DMS 273 (cell line): ENCODE measurements around the gene GNB1L.

Experiments used
- DNase-seq: peaks from one replicate; lab custom pipeline; 2025; ENCODE audit not compliant: unreplicated experiment; lab: John Stamatoyannopoulos, UW

Gene GNB1L, protein sequence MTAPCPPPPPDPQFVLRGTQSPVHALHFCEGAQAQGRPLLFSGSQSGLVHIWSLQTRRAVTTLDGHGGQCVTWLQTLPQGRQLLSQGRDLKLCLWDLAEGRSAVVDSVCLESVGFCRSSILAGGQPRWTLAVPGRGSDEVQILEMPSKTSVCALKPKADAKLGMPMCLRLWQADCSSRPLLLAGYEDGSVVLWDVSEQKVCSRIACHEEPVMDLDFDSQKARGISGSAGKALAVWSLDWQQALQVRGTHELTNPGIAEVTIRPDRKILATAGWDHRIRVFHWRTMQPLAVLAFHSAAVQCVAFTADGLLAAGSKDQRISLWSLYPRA

DNA sequence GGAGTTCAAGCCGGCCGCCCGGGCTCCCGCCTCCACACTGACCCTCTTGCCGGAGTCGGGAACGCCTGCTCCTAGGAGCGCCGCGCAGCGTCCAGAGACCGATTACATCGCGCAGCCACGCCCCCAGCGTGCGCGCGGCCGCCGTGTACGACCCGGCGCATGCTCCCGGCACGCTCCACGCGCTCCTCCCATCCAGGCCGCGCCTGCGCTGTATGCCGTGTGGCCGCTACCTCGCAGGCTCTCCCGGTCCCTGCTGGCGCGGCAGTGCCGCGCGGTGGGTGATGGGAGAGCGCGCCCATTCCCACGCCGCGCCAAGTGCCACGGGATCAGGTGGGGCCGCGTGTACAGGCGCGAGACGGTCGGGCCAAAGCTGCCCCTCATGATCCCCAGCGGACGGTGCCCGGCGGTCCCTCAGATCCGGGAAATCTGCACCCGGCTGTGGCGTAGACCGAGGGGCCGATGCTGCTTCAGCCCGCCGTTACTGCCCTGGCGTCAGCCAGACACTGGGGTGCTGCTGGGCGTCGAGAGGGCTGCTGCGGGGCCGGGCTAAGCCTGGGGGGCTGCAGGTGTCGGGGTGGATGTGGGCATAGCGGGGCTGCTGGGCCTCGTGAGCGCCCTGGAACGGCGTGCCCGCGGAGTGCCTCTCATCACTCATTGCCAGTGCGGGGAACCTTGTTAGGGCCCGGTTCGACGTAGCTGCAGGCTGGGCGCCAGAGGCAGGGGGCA, at the start of gene GNB1L, which contains the start of gene RTL10:
GNB1L (minus strand) TSS at position 97 of the 726 bp plus-strand sequence. CDS start 33,519 bp downstream, outside the sequence.
RTL10 (minus strand) TSS at position 97 of the 726 bp plus-strand sequence. CDS start 2,613 bp downstream, outside the sequence.
- peak; percentile 98 for DNase-seq

DNA sequence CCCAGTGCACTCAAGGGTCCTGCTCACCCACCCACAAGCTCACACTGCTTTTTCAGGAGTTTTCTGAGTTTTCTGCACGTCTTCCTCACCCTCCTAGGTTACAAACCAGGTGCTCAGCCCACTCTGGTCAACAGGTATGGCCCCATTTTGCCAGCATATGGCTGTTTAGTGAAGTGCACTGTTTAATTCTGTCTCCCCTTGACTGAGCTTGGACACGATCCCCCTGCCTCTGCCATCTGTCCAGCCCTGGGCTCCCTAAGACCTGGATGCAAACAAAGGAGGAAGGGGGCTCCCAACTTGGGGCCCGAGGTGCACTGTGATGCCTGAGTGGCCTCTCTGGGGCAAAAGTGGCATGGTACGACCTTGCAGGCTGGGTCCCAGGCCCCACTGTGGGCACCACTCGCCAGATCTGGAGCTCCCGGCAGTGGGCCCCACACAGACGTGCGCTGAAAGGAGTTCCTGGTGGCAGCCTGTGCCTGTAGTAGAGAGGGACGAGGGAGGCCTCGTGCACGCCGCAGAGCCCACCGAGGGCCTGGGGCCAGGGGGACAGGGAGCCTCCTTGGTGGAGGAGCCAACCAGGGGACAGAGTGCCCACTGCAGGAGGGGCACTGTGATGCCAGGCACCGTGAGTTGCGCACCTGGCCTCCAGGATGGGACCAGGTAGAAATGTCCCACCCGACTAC, 49.6 kb upstream of the GNB1L start:
- no peak for DNase-seq

DNA sequence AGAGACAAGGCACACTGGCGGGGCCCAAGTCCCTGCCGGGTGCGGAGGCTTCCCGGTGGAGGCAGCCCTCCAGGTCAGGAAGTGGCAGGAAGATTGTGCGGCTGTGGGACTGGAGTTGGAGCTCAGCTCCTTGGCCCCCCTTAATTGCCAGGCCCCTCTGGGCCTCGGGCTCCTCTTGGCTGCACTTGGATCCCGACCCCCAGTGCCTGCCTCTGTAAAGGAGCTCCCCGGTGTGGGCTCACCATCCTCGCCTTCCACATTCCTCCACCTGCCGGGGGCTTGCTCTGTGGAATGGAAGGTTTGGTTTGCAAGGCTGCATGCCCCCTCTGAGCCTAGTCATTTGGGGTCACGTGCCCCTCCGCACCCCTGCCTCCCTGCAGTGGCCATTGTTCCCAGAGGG, 48.8 kb upstream of the GNB1L start:
- DNase-seq: no peak

DNA sequence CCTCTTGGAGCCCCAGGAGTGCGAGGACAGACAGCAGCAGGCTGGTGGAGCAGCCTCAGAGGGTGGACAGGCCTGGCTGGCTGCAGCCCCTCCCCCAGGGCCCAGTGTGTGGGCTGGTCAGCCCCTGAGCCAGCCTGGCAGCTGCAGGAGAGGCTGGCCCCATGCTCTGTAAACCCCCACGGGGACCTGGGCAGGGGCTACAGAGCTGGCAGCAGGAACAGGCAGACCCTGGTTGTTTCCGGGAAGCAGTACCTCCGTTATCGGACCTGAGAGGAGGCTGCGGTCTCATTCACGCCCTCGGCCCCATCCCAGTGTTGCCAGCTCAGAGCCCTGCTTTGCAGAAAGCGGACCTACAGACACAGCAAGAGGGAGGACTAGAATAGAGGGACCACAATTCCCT, 48.4 kb upstream of the GNB1L start:
- no peak for DNase-seq

DNA sequence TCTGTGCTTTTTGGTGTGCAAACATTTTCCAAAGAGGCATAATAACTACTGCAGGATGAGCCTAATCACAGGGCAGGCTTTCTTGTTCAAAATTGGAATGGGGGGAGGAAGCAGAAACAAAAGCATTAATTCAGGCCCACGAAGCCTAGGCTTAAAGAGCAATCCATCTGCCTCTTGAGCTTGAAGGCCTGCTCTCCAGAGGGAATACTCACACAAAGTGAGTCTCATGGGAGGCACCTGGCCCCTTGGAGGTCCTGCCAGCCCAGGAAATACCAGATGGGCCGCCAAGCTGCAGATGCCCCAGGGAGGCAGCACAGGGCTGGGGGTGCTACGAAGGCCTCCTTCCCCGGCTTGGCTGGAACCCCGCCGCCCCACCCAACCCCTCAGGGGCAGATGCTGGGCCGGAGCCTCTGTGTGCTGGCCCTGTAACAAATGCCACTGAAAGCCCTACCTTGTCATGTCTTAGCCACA, 47.6 kb upstream of the GNB1L start:
- DNase-seq: peak; percentile 69

DNA sequence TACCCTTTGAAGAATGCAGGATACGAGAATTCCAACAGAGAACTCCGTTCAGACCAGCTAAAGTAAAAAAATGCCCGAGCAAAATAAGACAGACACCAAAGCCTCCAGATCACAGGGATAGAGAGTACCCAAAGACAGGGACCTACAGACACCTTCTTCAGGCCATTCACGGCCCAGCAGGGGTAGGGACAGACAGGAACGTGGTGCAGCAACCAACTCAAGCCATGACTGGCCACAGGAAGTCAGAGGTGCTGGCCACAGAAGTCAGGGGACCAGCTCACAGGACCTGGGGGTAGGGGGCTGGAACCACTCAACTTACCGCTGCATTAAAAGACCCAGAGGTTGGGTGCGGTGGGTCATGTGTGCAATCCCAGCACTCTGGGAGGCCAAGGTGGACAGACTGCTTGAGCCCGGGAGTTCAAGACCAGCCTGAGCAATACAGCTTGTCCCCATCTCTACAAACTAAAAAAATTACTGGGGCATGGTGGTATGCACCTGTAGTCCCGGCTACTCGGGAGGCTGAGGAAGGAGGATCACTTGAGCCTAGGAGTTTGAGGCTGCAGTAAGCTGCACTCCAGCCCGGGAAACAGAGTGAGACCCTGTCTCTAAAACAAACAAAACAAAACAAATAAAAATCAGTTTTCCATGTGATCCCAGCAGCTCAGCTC, 47.0 kb upstream of the GNB1L start:
- DNase-seq: no peak

DNA sequence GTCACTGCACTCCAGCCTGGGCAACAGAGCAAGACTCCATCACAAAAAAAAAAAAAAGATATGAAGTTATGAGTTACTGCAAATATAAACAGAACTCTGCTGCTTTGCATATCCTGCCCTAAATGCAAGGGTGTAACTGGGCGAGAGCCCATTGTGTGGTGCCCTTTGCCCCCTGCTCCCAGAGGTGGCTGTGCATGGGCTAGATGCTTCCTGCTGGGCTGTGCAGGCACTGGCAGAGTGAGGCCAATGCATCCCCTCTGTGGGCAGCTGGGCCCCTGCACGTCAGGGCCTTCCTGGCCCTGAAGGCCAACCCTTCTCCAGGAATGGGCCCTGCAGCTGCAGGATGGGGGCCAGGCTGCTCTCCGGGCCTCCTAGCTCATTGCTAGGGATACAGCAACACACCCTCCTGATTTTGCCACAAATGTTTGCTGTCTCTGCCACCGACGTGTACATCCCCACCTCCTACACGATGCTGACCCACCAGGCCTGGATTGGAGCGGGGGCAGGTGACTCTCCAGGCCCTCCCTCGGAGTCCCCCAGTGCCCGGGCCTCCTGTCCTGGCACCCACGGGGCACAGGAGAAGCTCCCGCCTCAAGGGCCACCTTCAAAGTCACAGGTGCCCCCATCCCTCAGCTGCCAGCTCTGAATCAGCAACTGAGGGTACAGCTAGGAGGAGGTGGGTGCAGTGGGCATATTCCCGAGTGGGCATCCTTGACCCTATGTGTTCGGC, 46.2 kb upstream of the GNB1L start:
- DNase-seq: no peak

DNA sequence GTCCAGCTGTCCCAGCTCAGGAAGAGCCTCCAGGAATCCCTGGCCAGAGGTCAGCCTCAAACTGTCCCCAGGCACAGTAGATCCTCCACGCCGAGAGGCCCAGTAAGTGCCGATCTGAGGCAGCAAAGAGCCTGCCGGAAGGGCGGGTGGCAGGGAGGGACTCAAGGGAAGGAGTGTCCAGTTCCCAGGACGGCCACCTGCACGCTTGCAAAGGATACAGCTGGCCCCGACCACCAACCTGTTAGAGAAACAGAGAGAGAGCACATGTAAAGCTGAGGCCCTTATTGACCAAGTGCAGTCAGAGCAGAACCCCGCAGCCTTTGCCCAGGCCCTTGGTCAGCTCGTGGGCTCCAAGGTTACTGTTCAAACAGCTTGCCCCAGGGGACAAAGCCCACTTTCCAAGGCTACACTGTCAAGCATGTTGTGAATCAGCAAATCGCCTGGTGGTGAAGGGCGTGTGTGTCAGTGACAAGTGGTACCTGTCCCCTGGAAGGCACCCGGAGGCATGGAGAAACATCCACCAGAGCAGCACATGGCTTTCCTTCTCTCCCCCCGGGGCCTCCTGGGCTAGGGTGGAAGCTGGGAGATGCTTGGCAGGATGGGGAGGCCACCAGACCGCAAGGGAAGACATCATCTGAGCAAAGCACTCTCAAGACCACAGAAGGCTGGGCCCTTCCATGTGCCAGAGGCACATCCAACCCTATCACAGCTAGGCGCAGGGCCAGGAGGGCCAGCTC, 44.3 kb upstream of the GNB1L start:
- DNase-seq: no peak

DNA sequence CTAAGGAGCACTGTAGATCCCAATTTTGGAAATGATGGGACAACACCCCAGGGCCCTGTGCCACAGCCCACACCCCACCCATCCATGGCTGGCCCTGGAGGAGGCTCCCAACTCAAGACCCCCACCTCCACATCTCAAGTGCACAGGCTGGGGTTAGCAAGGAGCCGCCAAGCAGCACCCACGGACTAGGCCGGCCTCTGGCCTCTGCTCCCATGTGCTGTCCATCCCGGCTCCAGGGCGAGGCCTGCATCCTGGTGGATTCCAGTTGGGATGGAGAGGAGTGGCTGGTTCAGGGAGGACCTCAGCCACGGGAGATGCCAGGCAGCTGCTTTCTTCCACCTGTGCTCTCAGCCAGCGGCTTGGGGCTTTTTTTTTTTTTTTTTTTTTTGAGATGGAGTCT, 43.5 kb upstream of the GNB1L start:
- DNase-seq: no peak

DNA sequence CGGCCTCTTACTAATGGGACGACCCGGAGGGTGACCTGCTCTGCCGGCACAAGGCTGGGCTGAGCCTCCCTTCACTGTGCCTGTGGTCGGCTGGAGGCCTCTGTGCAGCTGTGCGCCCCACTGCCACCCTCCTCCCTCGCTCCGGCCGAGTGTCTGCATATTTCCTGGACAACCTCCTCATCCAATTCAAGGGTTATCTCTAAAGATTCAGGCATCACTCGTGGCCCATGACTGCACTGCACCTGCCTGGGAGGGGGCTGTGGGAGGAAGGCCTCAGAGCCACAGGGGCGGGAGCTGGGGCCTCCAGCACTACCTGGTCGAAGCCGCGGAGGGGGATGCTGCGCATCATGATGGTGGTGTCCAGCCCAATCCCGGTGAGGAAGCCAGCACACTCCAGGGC, 43.1 kb upstream of the GNB1L start:
- DNase-seq: no peak

DNA sequence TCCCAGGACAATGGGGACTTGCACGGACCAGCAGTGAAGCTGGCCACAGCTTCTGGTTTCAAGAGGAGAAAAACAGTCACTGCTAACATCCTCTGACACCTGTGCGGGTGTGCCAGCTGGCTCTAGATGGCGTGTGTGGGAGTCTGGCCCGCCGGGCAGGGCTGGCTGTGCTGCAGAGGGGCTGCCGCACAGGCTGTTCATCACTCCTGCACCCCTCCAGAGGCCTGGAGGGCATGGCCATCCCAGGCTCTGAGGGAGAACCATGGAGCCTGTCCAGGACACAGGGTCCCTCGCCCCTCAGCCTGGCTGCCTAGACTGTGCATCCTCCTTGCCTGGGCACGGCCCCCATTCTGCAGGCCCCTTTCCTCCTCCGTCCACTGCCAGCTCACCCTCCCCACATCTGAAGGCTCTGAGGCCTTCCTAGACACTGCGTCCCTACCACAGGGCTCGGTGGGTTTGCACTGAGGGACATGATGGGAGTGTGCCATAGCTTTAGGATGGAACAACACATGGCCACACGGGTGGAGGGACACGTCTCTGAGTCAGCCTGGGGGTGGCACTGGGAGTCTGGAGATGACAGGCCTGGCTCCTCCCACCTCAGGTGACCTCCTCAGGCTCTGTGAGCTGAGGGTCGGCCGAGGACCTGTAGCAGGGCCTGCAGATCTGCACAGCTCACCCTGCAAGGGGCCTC, 42.1 kb upstream of the GNB1L start:
- DNase-seq: peak; percentile 35

DNA sequence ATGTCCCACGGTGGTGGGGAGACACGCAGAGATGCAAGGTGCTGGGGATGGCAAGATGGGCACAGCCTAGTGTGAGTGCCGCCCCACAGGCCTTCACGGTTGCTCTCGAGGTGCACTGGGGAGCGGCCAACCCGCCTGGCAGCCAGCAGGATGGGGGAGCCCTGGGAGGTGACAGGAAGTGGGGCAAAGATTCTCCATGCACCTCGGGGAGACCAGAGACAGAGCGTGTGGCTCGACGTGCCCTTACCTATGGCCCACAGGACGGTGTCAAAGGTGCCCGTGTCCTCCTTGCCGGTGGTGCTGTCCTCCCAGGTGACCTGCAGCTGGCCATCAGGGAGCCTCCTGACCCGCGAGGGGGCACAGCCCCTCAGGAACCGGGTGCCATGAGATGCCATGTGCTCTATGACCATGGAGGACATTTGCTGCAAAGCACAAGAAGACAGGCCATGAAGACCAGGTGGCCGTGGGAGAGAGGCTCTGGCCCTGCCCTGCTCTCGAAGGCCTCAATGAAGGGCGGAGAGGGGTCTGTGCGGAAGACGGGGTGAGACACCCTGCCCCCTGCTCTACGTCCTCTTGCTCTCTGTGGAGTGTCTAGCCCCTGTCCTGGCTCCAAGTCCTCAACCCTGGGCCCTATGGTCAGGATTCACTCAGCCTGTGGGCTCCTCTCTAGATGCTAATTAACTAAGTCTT, 40.6 kb upstream of the GNB1L start:
- DNase-seq: no peak

DNA sequence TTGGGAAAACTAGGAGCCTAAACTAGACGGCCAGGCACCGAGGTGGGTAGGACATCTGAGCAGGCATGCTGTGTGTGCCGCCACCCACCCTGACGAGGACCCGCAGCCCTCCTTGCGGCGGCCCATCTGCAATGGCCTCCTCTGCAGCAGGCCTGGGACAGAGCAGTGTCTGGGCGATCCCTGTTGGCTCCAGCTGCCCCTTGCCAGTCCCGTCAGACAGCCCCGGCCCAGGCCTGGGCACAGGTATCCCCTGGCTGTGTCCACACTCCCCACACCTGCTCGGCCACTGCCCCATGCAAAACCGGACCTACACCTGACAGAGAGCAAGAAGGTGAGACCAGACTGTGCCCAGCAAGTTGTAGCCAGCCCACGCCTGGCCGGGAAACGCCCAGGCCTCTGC, 38.7 kb upstream of the GNB1L start:
- DNase-seq: no peak

DNA sequence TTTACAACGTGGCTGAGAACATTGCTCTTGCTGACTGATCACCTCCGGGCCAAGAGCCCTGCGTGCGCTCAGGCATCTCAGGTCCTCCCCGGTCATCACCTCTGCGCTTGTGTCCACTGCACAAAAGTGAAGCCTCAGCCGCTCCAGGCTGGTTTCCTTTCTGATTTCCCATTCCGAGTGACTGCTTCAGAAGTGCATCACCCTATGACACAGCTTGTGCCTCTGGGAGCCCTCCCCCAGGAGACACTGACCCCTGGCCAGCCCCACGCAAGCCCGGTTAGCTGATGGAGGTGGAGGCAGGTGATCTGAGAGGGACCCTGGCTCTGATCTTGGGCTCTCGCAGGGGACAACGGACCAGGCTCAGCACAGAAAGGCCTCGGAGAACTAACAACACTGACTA, 38.3 kb upstream of the GNB1L start:
- no peak for DNase-seq

DNA sequence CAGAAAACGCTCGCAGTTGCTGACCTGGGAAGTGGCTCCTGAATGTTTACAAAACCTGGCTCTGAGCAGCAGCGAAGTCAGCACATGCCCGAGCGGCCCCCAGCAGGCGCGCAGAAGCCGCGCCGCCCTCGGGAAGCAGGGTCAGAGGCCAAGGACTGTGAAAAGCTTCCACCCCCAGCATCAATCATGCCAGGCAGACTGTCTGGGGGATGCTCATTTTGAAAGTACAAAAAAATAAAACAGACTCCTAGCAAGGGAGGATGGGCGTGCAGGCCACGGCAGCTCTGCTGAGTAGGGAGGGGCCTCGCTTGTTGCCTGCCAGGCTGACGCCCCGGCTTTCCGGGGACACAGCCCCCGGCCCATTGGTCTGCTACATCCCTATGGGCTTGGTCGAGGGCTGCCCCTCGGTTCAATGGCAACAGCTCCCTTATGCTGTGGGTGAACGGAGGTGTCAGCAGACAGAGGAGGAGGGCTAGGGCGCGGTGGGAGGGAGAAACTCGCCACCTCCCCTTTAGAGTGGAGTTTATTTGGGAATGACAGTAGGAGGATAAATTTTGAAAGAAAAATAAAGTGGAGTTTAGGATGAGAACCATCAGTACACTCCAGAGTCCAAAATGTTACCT, 37.7 kb upstream of the GNB1L start:
- no peak for DNase-seq

DNA sequence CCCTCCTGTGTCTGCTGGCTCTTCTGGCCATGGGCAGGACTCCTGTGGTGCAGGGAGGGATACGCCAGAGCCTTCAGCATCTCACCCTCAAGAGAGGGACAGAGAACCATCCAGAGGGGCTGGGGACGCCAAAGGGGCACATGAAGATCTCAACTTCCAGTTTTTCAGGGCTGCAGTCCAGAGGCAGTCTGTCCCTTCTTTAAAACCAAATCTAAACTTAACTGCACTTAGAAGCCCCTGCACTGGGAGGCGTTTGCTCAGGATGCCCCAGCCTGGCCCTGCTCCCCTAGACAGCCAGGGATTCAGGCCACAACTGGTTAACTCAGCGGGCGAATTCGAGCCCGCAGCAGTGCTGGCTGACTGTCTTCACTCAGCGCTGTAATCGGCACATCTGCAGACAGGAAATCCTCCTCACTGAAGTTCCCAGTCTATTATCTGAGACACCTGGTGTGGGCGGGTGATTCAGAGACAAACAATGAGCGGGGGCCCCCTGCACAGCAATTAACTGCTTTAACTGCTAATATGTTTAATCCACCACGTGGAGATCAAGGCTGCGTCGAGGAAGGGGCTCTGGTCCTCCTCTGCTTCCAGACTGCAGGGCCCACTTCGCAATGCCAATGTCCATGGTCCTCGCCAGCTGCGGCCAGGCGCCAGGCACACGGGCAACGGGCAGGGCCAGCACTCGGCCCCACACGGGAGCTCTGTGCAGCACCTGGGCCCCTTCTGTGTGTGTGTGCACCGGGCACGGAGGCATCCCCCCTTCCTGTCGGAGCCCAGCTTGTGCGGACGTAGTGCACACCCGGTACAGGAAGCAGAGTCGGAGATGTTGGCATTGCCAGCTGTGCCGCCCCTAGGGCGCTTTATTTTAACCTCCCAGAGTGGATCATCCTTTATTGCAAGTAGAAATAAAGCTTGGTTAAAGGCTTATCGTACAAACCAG, 36.9 kb upstream of the GNB1L start:
- peak; percentile 51 for DNase-seq
